Stimulated activated CD4-positive, alpha-beta T cell treated with anti-CD3 and anti-CD28 coated beads, Interleukin-2, amount 100 ng/mL, for 48 hours (primary cell): ENCODE results near the gene CARHSP1.
"Not testable (repeated sequence)": the region's sequence is repeated elsewhere in the genome, so short reads cannot be mapped to it uniquely, and the experiment has no call there.

Experiments
- DNase-seq, 2 donors: peaks; one replicate each; pipeline ENCODE4 v3.0.0-alpha.2; 2020

Gene CARHSP1

DNA sequence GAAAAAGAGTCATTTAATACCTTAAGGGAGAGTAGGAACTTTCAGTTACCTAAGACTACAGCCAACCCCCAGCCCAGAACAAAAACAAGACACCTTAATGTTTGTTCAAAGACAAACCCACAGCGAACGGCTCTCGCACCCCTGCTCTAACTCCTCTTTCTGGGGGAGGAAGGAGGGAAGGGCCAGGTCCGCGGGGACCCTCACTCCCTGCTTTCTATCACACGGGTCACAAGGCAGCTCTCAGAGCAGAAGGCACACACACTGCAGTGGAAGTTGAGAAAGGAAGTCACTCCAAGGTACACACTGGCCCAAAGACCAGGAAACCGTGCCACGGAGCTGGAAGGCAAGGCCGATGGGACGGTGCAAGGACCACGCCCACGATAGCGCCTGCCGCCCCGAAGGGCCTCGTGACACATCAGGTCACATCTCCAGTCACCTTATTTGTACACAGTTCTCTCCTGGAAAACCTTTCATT is 23.3 kb upstream of the CARHSP1 start:
- DNase-seq = no peak

DNA sequence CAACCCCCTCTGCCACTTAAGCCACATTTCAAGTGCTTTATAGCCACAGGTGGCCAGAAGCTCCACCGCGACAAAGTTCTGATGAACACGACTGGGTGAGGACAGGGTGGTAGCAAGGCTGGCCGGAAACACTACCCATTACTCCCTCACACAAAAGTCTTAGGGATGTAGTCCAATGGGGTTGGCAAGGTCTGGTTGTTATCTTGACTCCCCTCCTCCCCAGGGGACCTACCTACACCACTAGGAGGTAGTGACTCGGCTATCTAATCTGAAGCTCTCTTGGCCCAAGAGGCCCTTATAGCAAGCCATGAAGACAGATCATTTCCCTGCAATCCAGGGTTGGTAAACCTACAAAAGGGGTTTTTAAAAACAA is 21.7 kb upstream of the CARHSP1 start:
- no peak for DNase-seq

DNA sequence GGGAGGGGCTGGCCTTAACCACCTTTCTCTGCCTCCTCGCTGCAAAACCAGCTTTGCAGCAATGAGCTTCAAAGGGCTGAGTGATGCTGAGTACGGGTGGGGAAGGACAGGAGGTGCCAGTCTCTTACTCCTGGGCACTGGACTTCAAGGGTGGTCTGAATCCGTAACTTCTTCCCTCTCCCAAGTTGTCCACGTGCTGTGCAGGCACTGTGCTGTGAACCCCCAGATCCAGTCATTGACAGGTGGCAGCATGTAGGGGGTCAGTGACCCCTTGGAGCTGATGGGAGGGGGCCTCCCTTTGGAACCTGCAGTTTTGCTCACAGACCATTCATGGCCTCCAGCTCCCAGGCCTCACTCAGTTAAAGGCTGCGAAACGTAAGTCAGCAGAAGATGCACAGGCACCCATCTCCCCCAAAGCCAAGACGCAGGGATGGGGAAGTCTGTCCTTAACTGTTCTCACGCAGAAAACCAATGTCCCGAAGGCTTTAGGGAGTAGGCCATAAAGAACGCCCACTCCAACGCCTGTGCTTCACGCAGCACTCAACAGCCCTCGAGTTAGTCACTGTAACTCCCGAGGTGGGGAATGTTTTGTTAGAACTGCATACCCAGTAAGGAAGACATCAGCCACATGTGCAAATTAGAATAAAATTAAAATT is 21.2 kb upstream of the CARHSP1 start:
- DNase-seq = no peak

GRCh38 chr16:8888951-8889892 is 20.4 kb upstream of the CARHSP1 start:
- DNase-seq = no peak

- DNase-seq = no peak
These were observed 19.2 kb upstream of the CARHSP1 start for GRCh38 chr16:8887952-8888560.

DNA sequence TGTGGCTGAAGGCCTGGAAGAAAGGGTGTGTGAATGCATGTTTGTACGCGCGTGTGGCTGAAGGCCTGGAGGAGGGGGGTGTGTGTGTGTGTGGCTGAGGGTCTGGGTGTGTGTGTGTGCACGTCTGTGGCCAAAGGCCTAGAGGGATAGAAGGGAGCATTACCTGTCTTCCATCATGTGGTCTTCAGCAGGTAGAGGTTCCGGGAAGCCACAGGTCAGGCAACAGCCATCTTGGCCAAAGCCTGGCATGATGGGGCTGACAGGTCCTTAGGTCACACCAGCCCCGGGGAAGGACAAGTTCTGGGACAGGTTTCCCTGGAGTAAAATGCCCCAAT is 18.6 kb upstream of the CARHSP1 start:
- no peak for DNase-seq

DNA sequence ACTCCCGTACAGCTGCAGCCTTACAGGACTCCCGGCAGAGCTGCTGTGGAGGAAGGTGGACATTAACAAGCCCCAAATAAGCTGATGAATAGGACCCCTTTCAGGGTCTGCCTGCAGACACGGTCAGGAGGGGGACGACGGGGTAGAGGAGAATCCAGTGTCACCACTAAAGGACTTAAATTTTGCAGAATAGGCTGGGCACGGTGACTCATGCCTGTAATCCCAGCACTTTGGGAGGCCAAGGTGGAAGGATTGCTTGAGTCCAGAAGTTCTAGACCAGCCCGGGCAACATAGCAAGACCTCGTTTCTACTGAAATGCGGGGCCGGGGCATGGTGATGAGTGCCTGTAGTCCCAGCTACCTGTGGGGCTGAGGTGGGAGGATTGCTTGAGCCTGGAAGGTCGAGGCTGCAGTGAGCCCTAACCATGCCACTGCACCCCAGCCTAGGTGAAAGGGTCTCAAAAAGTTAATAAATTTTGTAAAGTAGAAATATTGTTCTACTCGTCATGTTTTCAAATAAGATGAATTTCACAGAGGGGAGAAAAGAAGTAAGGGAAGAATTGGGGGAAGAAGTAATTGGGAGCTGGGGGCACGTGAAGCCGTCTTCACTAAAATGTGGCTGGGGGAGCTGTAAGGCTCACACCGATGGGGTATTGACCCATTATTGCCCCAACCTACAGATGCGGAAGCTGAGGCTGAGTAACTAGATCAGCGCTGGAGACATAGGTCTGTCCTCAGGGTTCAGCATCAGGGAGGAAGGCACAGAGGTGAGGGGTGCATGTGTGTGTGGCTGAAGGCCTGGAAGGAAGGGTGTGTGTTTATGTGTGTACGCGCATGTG is 18.0 kb upstream of the CARHSP1 start:
- no peak for DNase-seq

GRCh38 chr16:8885674-8886592 is 17.1 kb upstream of the CARHSP1 start:
- DNase-seq = no peak

GRCh38 chr16:8882725-8883377 is 14.0 kb upstream of the CARHSP1 start:
- DNase-seq = no peak

DNA sequence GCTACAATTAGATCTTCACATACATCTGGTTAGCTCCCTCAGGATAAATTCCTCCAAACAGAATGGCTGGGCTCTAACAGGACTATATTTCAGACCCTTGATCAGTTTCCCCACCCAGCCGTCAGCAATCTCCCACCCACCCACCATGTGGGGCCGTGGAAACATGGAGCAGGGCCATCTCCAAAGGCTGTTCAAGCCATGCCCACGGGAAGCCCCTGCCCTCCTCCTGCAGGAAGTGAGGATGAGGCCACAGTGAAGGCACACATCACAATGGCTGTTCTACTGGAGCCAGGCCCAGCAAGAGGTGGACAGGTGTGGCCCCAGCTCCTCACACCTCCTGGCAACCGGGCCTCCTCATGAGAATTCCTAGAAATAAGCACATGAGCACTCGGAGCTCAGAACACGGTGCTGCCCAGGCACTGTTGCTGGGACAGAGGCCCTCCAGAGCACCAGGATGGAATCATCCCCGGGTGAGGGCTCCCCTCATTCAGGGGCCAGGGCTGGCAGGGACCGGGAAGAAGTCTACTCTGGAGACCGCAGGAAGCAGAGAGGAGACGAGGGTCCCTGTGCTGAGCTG is 13.3 kb upstream of the CARHSP1 start, which contains the start of gene LITAFD:
Gene LITAFD (plus strand): TSS at position 311 of the 577 bp plus-strand sequence. CDS start 2,005 bp downstream, outside the sequence.
- DNase-seq = no peak

DNA sequence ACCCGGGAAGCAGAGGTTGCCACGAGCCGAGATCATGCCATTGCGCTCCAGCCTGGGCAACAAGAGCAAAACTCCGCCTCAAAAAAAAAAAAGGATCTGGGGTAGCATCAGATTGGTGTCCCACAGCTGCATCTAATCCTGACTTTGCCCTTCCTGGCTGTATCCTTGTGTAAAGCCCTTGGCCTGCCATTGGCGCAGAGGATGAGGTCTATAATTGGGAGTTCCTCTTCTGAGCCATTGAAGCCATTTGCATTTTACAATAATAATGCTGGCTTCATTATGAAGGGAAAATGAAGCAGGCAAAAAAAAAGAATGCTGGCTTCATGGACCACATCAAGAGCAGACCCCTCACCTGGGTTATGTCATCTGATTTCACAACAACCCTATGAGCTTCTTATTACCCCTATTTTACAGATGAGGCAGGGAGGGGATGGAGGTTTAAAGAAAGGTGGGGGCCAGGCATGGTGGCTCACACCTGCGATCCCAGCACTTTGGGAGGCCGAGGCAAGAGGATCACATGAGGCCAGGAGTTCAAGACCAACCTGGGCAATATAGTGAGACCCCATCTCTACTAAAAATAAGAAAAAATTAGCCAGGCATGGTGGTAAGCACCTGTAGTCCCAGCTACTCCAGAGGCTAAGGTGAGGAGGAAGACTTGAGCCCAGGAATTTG is 12.2 kb upstream of the CARHSP1 start:
- DNase-seq = no peak

DNA sequence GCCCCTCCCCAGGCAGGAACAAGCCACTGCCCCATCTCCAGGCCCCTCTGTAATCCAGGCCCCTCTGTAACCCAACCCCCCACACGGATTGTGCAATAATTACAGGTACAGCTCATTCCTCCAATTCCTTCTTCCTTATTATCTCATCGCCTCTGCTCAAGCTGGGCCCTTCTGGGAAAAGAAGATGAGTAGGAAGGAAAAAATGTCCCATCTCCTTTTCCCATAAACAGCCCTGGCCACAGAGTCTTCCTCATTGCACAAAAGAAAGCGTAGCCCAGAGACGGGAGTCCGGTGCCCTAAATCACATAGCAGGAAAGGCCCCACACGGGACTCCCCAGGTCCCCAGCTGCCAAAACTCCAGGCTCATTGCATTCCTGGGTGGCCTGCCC is 9.7 kb upstream of the CARHSP1 start:
- no peak for DNase-seq

GRCh38 chr16:8877894-8878522 is 9.2 kb upstream of the CARHSP1 start:
- no peak for DNase-seq

- DNase-seq = not testable (repeated sequence)
These were observed 6.5 kb upstream of the CARHSP1 start for GRCh38 chr16:8875317-8875716.

DNA sequence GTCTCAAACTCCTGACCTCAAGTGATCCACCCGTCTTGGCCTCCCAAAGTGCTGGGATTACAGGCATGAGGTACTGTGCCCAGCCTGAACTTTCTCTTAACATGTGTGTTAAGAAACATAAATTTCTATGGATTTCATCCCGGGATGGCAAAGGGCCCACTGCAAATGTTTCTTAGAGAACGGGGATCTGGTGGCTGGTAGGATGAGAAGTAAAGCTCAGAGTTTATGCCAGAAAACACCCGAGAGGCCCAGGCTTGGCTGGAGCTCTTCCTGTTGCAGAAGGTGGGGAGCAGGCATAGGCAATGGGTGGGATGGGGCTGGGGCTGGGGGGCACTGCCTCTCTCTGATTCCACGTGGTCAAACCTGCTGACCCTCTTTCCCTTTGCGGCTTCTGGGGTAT is 5.6 kb upstream of the CARHSP1 start:
- DNase-seq = no peak

- not testable (repeated sequence) for DNase-seq
These were observed 5.0 kb upstream of the CARHSP1 start for GRCh38 chr16:8873866-8874195.

DNA sequence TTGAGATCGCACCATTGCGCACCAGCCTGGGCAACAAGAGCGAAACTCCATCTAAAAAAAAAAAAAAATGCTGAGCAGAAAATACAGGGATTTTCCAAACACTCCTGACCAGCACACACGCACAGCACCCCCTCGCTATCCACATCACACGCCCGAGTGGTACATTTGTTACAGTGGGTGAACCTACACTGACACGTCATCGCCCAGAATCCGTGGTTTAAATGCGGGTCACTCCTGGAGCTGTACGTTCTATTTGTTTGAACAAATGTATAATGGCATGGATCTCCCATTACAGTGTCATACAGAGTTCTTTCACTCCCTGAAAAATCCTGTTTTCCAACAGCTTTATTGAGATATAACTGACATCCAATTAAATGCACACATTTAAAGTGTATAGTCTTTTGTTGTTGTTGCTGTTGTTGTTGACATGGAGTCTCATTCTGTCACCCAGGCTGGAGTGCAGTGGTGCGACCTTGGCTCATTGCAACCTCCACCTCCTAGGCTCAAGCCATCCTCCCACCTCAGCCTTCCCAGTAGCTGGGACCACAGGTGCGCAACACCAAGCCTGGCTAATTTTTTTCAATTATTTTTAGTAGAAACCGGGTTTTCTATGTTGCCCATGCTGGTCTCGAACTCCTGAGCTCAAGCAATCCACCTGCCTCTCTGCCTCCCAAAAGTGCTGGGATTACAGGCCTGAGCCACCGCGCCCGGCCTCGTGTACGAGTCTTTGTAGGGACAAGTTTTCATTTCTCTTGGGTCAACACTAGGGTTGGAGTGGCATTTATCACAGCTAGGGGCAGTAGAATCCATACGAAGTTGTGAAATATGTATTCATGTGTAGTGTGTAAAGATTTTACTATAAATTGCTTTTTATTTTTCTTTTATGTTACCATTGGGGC is 4.4 kb upstream of the CARHSP1 start:
- DNase-seq = no peak

- no peak for DNase-seq
These were observed 3.3 kb upstream of the CARHSP1 start for GRCh38 chr16:8872071-8872470.

- DNase-seq = not testable (repeated sequence)
These were observed 1.1 kb upstream of the CARHSP1 start for GRCh38 chr16:8869988-8870241.
